ENCODE results near the gene ZNF526.

DNA sequence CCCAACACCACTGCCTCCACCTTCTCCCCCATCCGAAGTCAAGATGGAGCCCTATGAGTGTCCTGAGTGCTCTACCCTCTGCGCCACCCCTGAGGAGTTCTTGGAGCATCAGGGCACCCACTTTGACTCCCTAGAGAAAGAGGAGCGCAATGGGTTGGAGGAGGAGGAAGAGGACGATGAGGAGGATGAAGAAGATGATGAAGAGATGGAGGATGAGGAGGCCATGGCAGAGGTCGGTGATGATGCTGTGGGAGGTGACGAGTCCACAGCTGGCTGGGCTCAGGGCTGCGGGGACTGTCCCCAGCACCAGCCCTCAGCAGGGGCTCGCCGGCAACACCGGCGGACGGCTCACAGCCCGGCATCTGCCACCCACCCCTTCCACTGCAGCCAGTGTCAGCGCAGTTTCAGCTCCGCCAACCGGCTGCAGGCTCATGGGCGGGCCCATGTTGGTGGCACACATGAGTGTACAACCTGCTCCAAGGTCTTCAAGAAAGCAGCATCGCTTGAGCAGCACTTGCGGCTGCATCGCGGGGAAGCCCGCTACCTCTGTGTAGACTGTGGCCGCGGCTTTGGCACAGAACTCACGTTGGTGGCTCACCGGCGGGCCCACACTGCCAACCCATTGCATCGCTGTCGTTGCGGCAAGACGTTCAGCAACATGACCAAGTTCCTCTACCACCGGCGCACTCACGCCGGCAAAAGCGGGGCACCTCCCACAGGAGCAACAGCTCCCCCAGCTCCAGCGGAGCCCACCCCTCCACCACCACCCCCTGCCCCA is 5.0 kb downstream of the ZNF526 start:
- TF ChIP-seq, protein P1, sequence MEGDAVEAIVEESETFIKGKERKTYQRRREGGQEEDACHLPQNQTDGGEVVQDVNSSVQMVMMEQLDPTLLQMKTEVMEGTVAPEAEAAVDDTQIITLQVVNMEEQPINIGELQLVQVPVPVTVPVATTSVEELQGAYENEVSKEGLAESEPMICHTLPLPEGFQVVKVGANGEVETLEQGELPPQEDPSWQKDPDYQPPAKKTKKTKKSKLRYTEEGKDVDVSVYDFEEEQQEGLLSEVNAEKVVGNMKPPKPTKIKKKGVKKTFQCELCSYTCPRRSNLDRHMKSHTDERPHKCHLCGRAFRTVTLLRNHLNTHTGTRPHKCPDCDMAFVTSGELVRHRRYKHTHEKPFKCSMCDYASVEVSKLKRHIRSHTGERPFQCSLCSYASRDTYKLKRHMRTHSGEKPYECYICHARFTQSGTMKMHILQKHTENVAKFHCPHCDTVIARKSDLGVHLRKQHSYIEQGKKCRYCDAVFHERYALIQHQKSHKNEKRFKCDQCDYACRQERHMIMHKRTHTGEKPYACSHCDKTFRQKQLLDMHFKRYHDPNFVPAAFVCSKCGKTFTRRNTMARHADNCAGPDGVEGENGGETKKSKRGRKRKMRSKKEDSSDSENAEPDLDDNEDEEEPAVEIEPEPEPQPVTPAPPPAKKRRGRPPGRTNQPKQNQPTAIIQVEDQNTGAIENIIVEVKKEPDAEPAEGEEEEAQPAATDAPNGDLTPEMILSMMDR (conservative IDR thresholded peaks at IDR 0.05; ENCODE audit: low read depth, low read length), result no peak
- no peak for TF ChIP-seq EZH2 (IDR thresholded peaks at IDR 0.05; ENCODE audit: borderline replicate concordance, low read depth, low read length, poor library complexity, severe bottlenecking)

Measured in A673 (cell line).